Vagina (tissue), 2 donors: ENCODE data around the gene DACH1. TPM values are rescaled to one million over a fixed set of nuclear protein-coding genes. Genes with fewer than 3 reads are reported as not detected.

Experiments used
- DNase-seq, 2 donors: peaks; one replicate each; pipeline ENCODE4 v3.0.0-alpha.2; 2017; ENCODE audit errors: extremely low spot score in 2 of 2
- H3K27ac ChIP-seq: fragments of 200-600 bp; sonication (generic); one replicate; pipeline ENCODE4 v1.5.1; 2019
- H3K27me3 ChIP-seq: fragments of 200-600 bp; sonication (generic); one replicate; pipeline ENCODE4 v1.5.1; 2019
- H3K36me3 ChIP-seq, 2 donors: fragments of 200-600 bp; sonication (generic); one replicate each; pipeline ENCODE4 v1.5.1; 2017 to 2019
- H3K4me1 ChIP-seq: fragments of 200-600 bp; sonication (generic); one replicate; pipeline ENCODE4 v1.5.1; 2019
- H3K4me3 ChIP-seq, 2 donors: fragments of 200-600 bp; sonication (generic); 1 replicate in 1 of 2; 2 replicates in 1 of 2; pipeline ENCODE4 v1.5.1; 2016 to 2019
- H3K9me3 ChIP-seq: fragments of 200-600 bp; sonication (generic); one replicate; pipeline ENCODE4 v1.5.1; 2019
- CTCF ChIP-seq, 3 experiments: fragments of 450-650 bp in 2 of 3; fragments of 200-600 bp in 1 of 3; sonication (generic) in 1 of 3; IDR thresholded peaks; one replicate each; pipeline ENCODE4 v1.5.1; 2017 to 2019; ENCODE audit warnings: antibody characterized with exemption in 3 of 3, mild to moderate bottlenecking in 2 of 3, moderate library complexity in 2 of 3
- POLR2A ChIP-seq, 2 donors: fragments of 450-650 bp; IDR thresholded peaks; one replicate each; pipeline ENCODE4 v1.6.1; 2017; ENCODE audit warnings: antibody characterized with exemption in 2 of 2, mild to moderate bottlenecking in 2 of 2, moderate library complexity in 2 of 2
- POLR2AphosphoS5 ChIP-seq, 2 donors: sonication (generic); formaldehyde crosslinking; IDR thresholded peaks; one replicate each; pipeline ENCODE4 v1.9.0; 2017; ENCODE audit warnings: antibody characterized with exemption in 2 of 2, mild to moderate bottlenecking in 2 of 2, low read depth in 1 of 2; ENCODE audit not compliant: insufficient read depth in 1 of 2
- intact Hi-C: fragments of 100-400 bp; cut with DNase I; formaldehyde crosslinking; loops from one replicate; pipeline ENCODE4 v1.15.1; 2023
- total RNA-seq: library from RNA; depleted of rRNA; stranded (reverse); fragments of >200 nt; gene quantifications from one replicate; pipeline ENCODE4 v1.2.3, GENCODE V29; 2016

The DACH1 gene
- total RNA-seq, 1 donor from 2014 or later, result 7.9 TPM

GRCh38 chr13:71499944-71500514 is 367.0 kb downstream of the DACH1 start:
- DNase-seq, result no peak
- Histone ChIP-seq H3K9me3 (no peaks in the 10 kb centered on the region), H3K27ac (no peak overlapping the region), H3K4me1 (no peaks in the 10 kb centered on the region), H3K27me3 (no peaks in the 10 kb centered on the region), H3K4me3 (no peak overlapping the region), H3K36me3 (no peaks in the 10 kb centered on the region)
- TF ChIP-seq CTCF (IDR thresholded peaks at IDR 0.05) (no peak), POLR2A (IDR thresholded peaks at IDR 0.05) (no peak), POLR2AphosphoS5 (IDR thresholded peaks at IDR 0.05; ENCODE audit: insufficient read depth in 1 of 2, low read depth in 1 of 2) (no peak)
- intact Hi-C loops, result no loop called here

GRCh38 chr13:71499235-71499634 is 367.8 kb downstream of the DACH1 start:
- Histone ChIP-seq H3K36me3 (no peaks in the 10 kb centered on the region), H3K27ac (no peak overlapping the region), H3K4me1 (no peaks in the 10 kb centered on the region), H3K9me3 (no peaks in the 10 kb centered on the region), H3K27me3 (no peaks in the 10 kb centered on the region), H3K4me3 (no peak overlapping the region)
- DNase-seq, result no peak
- TF ChIP-seq POLR2A (IDR thresholded peaks at IDR 0.05), result no peak
- no peak for TF ChIP-seq POLR2AphosphoS5 (IDR thresholded peaks at IDR 0.05; ENCODE audit: insufficient read depth in 1 of 2, low read depth in 1 of 2)
- TF ChIP-seq CTCF (IDR thresholded peaks at IDR 0.05), result no peak
- intact Hi-C loops, result no loop called here

- no peaks in the 10 kb centered on the region for H3K27me3 ChIP-seq
- no peak overlapping the region for H3K4me3 ChIP-seq
- TF ChIP-seq CTCF (IDR thresholded peaks at IDR 0.05) (no peak), POLR2AphosphoS5 (IDR thresholded peaks at IDR 0.05; ENCODE audit: insufficient read depth in 1 of 2, low read depth in 1 of 2) (no peak), POLR2A (IDR thresholded peaks at IDR 0.05) (no peak)
- DNase-seq, result no peak
- intact Hi-C loops, result no loop called here
- H3K27ac ChIP-seq, result no peak overlapping the region
- H3K36me3 ChIP-seq, result no peaks in the 10 kb centered on the region
- H3K9me3 ChIP-seq, result no peaks in the 10 kb centered on the region
- H3K4me1 ChIP-seq, result no peaks in the 10 kb centered on the region
Measured at GRCh38 chr13:71493189-71493588, 373.8 kb downstream of the DACH1 start.

- no peaks in the 10 kb centered on the region for H3K4me1 ChIP-seq
- H3K27me3 ChIP-seq, result no peaks in the 10 kb centered on the region
- no peaks in the 10 kb centered on the region for H3K9me3 ChIP-seq
- intact Hi-C loops, result no loop called here
- no peaks in the 10 kb centered on the region for H3K36me3 ChIP-seq
- no peak for TF ChIP-seq POLR2A (IDR thresholded peaks at IDR 0.05)
- no peak for TF ChIP-seq POLR2AphosphoS5 (IDR thresholded peaks at IDR 0.05; ENCODE audit: insufficient read depth in 1 of 2, low read depth in 1 of 2)
- TF ChIP-seq CTCF (IDR thresholded peaks at IDR 0.05), result no peak
- no peak overlapping the region for H3K4me3 ChIP-seq
- no peak overlapping the region for H3K27ac ChIP-seq
- DNase-seq, result no peak
Measured at GRCh38 chr13:71492346-71492871, 374.6 kb downstream of the DACH1 start.

GRCh38 chr13:71491010-71491409 is 376.0 kb downstream of the DACH1 start:
- Histone ChIP-seq H3K27me3 (no peaks in the 10 kb centered on the region), H3K4me1 (no peaks in the 10 kb centered on the region), H3K4me3 (no peak overlapping the region), H3K27ac (no peak overlapping the region), H3K36me3 (no peaks in the 10 kb centered on the region), H3K9me3 (no peaks in the 10 kb centered on the region)
- TF ChIP-seq CTCF (IDR thresholded peaks at IDR 0.05), result no peak
- TF ChIP-seq POLR2A (IDR thresholded peaks at IDR 0.05), result no peak
- no peak for TF ChIP-seq POLR2AphosphoS5 (IDR thresholded peaks at IDR 0.05; ENCODE audit: insufficient read depth in 1 of 2, low read depth in 1 of 2)
- DNase-seq, result no peak
- intact Hi-C loops, result no loop called here
